Stimulated activated CD8-positive, alpha-beta memory T cell treated with anti-CD3 and anti-CD28 coated beads, Interleukin-12 subunit alpha, Interleukin-12 subunit beta, amount 100 ng/mL, for 1 hour (primary cell): ENCODE data around the gene TENT5C.

Experiments
- DNase-seq: peaks from one replicate; pipeline ENCODE4 v3.0.0-alpha.2; 2020; ENCODE audit warnings: low read depth

TENT5C gene

GRCh38 chr1:117613969-117614729 lies 8.3 kb downstream of the TENT5C start:
- DNase-seq = no peak

DNA sequence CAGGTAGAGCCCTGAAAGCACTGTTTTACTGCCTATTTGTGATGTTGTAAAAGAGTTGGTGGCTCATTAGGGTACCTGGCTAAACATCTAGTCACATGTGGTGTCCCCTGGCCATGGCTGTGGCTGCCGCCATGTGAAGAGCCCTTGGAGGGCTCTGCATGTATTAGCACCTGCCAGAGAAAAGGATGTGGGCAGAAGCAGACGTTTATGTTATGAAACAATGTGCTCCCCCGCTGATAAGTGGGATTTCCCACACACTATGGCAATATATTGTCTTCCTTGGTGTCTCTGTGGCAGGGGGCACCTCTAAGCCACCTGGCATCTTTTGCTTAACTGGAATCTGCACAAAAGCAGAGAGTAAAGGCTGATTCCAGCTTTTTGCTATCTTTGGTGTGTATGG lies 9.6 kb downstream of the TENT5C start:
- no peak for DNase-seq

DNA sequence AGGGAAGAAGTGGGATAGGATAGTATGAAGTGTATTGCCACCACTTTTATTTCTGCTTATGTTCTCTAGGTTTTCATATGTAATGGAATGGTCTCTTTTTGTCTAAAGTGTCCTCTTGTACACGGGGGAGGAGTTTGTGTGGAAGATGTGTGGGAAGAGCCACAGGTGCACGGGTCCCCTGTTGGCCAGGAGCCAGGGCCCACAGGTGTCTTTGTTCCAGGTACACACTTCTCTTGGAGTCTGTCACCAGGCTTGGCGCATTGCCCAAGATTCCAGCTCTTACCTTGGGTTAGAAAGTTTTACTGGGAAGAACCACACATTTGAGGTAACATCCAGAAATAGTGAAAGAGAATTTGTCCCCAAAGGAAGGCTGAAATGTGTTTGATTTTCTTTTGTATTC lies 10.5 kb downstream of the TENT5C start:
- no peak for DNase-seq

DNA sequence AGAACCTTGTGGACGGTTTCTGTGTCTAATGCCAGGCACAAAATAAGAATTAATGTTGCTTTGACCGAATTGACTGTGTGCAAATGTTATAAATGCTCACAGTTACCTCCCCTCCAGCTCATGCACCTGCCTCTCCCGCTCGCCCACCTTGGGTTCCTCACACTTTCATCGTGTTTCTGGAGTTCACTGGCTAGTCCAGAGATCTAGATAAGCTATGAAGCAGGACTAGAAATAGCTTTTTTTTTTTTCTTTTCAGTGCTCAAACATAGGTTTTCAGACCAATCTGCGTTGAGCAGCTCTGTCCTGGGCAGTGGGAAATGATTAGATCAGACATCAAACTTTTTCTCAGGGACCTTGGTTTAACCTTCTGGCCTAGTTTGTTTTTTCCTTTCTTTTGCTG lies 11.1 kb downstream of the TENT5C start:
- DNase-seq = no peak

GRCh38 chr1:117618450-117619122 lies 12.7 kb downstream of the TENT5C start:
- DNase-seq = no peak

- no peak for DNase-seq
Observed at GRCh38 chr1:117620440-117620839, 14.6 kb downstream of the TENT5C start.

DNA sequence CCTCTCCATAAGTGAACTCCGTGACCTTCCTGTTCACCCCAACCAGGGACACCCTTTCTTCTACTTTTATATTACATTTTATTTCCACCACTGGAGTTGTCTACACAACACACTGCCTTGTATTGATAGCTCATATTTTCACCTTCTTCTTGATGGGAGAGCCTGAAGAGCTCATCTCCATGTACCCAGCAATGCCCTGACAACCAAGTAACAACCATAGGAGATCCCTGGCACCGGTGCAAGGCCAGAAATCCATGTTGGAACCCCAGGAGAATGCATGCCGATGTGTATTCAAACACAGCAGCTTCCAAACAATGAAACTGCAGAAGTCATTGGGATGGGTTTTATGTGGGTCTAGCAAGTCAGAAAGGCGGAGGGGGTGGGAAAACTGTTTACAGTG lies 15.5 kb downstream of the TENT5C start:
- no peak for DNase-seq

GRCh38 chr1:117622726-117623125 lies 16.9 kb downstream of the TENT5C start:
- DNase-seq = no peak

GRCh38 chr1:117623141-117623540 lies 17.3 kb downstream of the TENT5C start:
- DNase-seq = no peak

DNA sequence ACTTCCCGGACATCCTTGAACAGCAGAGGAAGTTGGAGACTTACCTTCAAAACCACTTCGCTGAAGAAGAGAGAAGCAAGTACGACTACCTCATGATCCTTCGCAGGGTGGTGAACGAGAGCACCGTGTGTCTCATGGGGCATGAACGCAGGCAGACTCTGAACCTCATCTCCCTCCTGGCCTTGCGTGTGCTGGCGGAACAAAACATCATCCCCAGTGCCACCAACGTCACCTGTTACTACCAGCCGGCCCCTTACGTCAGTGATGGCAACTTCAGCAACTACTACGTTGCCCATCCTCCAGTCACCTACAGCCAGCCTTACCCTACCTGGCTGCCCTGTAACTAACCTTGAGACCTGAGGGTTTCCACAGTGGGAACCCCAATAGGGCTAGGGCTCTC lies 17.9 kb downstream of the TENT5C start:
- DNase-seq = no peak

- DNase-seq = no peak
Observed at GRCh38 chr1:117627546-117628130, 21.8 kb downstream of the TENT5C start.

GRCh38 chr1:117628343-117628742 lies 22.5 kb downstream of the TENT5C start:
- DNase-seq = no peak

DNA sequence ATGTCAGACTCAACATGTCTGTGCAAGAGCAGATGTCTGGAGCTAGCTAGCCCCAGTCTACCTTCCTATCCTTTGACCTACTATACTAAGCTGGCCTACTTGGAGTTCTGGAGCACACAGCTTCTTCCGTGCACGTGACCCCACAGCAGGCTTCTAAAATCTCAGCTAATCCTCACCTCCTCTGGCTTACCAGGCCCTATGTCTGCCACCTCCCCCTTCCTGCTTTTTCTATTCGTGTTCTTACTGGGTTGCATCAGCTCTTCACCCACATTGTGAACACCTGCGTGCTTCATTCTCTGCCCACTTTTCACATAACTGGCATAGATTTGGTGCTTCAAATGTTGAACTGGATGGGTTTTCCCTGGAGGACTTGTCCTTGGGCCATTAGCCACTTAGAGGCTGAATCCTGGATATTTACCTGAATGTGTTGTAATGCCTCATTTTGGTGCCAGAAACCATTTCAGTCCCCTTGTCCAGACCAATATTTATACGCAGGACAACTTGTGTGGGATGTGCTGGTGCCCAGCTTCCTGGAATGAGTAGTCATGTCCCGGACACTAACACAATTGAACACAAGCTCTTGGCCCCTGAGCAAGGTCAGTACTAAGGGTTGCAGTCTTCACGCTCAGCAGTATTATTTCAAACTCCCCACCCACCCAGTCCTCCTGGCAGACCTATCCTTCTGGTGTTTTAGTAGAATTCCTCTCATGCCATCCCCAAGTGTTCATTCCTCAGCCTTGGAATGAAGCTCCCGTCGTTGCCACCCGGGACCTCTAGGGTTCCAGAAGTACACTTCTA lies 24.0 kb downstream of the TENT5C start:
- no peak for DNase-seq

DNA sequence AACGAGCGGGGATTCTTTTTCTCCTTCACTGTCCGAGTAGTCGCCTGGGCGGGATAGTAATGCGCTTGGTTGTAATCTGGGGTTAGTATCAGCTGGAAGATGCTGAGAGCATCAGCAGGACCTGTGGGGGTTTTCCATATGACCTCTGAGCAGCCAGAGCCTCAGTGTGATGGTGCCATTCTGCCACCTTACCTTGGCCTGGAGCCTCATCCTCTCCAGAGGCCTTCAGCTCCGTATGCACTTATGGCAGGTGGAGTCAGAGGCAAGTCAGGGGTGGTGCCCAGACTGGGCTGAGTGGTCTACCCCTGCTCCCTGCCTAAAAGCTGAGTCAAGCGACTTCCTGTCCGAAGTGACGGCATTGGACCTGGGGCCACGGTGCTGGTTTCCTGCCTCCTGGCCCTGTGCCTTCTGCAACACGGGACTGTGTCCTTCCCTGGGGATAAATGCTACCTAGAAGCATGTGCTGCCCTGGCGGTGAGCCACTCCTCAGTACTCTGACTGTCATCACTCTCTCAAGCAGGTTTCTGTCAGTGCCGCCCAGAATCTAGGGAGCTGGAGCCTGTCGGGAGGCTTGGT lies 24.7 kb downstream of the TENT5C start:
- no peak for DNase-seq

GRCh38 chr1:117631359-117632160 lies 25.7 kb downstream of the TENT5C start:
- no peak for DNase-seq

DNA sequence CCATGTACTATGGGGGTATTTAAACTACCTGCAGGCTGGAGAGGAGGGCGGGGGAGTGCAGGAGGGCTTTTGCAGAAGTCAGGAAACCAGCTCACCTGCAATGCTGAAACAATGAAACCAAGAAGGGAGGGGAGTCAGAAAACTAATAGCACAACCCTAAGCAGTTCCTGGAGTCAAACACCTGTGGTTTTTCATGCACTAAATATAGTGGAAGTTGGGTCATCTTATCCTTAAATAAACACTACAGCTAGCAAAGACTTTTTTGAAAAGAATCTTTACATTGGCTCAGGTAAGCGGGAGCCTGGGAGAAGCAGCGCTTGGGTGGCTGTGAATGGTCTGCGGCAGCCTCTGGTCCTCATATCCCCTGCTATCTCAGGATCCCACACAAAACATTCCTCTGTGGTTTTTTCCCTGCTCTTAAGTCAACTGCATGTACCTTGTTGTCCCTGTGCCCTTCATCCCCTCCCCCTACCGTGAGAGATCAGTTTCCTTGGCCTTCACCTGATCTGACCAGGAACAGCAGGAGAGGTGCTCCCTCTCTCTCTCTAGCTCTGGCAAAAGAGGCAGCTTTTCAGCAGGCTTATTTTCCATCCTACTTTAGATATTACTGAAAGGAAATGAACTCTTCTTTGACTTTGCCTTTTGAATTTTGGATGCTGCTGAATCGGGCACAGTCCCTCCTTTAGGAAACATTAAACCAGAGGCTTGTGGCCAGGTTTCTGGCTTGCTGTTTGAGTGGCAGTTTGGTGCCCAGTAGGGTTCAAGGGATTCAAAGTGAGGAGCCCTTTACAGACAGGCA lies 26.6 kb downstream of the TENT5C start:
- no peak for DNase-seq

- no peak for DNase-seq
Observed at GRCh38 chr1:117633068-117633345, 27.2 kb downstream of the TENT5C start.

DNA sequence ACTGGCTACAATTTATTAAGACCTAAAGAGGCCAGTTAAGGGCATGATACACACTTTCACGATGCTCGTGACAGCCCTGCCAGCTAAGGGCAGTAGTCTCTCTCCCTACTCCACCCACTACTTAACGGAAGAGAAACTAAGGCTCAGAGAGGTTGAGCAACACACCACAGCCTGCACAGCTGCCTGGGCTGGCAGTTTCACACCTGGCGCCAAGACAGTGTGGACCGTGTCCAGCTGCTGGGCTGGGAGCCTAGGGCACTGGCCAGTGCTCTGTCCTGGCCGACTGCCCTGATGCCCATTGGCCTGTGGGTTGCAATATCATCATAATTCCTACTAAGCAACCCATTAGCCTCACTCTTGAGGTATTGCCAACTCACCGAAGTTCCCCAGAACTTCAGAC lies 27.6 kb downstream of the TENT5C start:
- no peak for DNase-seq

DNA sequence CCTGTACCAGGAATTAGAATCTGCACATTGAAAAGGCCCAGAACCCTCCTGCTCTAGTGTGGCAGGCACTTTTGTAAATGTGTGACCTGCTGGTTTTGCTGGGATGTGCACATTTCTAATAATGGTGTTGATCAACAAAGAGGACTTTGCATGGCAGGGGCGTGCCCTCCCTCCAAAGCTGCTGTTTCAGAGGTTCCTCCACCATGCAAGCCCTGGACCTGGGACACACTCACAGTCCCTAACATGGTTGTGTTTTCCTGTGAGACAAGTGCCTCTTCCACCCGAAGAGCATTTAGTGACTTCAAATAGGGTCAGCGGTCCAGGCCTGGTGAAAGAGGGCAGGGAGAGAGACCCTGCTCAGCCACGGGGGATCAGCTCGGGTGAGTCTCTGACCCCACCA lies 28.1 kb downstream of the TENT5C start:
- DNase-seq = no peak

- no peak for DNase-seq
Observed at GRCh38 chr1:117634631-117635030, 28.8 kb downstream of the TENT5C start.

- no peak for DNase-seq
Observed at GRCh38 chr1:117635805-117636204, 30.0 kb downstream of the TENT5C start.
